ENCODE results near the gene TMEM107.

DNA sequence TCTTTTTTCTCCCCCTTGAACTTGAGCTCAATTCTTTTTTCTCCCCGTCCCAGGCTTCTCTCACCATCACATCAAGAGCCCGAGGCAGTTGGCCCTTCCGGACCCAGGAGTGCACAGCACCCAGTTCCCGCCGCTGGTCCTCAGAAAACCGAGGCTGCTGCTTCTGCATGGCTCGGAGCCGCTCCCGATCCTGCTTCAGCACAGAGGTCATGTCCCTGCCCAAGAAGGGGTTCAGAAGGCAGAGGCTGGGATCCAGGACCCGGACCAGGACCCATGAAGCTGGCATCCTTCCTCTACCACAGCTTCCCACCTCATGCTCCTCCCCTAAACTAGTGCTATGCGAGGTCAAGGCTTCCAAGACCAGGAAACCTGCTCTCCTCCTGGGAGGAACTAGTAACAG is 34.4 kb downstream of the TMEM107 start:
- TF ChIP-seq ZNF274 (IDR thresholded peaks at IDR 0.05; ENCODE audit: low read length) (no peak), ZNF274 (tag by site-specific recombination; IDR thresholded peaks at IDR 0.05; ENCODE audit: borderline replicate concordance) (no peak), CTCF (tag by site-specific recombination; IDR thresholded peaks at IDR 0.05) (no peak), ZNF121 (tag by site-specific recombination; IDR thresholded peaks at IDR 0.05) (no peak)
- TF ChIP-seq, protein P1, sequence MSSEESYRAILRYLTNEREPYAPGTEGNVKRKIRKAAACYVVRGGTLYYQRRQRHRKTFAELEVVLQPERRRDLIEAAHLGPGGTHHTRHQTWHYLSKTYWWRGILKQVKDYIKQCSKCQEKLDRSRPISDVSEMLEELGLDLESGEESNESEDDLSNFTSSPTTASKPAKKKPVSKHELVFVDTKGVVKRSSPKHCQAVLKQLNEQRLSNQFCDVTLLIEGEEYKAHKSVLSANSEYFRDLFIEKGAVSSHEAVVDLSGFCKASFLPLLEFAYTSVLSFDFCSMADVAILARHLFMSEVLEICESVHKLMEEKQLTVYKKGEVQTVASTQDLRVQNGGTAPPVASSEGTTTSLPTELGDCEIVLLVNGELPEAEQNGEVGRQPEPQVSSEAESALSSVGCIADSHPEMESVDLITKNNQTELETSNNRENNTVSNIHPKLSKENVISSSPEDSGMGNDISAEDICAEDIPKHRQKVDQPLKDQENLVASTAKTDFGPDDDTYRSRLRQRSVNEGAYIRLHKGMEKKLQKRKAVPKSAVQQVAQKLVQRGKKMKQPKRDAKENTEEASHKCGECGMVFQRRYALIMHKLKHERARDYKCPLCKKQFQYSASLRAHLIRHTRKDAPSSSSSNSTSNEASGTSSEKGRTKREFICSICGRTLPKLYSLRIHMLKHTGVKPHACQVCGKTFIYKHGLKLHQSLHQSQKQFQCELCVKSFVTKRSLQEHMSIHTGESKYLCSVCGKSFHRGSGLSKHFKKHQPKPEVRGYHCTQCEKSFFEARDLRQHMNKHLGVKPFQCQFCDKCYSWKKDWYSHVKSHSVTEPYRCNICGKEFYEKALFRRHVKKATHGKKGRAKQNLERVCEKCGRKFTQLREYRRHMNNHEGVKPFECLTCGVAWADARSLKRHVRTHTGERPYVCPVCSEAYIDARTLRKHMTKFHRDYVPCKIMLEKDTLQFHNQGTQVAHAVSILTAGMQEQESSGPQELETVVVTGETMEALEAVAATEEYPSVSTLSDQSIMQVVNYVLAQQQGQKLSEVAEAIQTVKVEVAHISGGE (tag by site-specific recombination; conservative IDR thresholded peaks at IDR 0.05; ENCODE audit: low read depth): no peak
